Large intestine (tissue), 3 donors: ENCODE data around the gene BOD1L2. TPM values are rescaled to one million over a fixed set of nuclear protein-coding genes. Genes with fewer than 3 reads are reported as not detected.

Source experiments
- DNase-seq, 2 donors: peaks; one replicate each; pipeline versions ENCODE4 v3.0.0 to v3.0.0-alpha.2; 2013
- H3K27ac ChIP-seq: one replicate; pipeline ENCODE4 v1.5.1; 2013; ENCODE audit warnings: low read length
- H3K27me3 ChIP-seq: 2 replicates; pipeline ENCODE4 v1.6.1; 2013; ENCODE audit warnings: low read length; ENCODE audit not compliant: control insufficient read depth, insufficient read depth
- H3K36me3 ChIP-seq: 2 replicates; pipeline ENCODE4 v1.6.1; 2013; ENCODE audit warnings: low read length; ENCODE audit not compliant: control insufficient read depth, insufficient read depth
- H3K4me1 ChIP-seq: one replicate; pipeline ENCODE4 v1.6.1; 2013; ENCODE audit warnings: low read length; ENCODE audit not compliant: control insufficient read depth, insufficient read depth
- H3K4me3 ChIP-seq: one replicate; pipeline ENCODE4 v1.5.1; 2013; ENCODE audit warnings: low read length
- H3K9me3 ChIP-seq: one replicate; pipeline ENCODE4 v1.6.1; 2013; ENCODE audit warnings: mild to moderate bottlenecking, low read depth, low read length, moderate library complexity; ENCODE audit not compliant: control insufficient read depth
- WGBS: methylation state at CpG from one replicate; pipeline ENCODE4 v1.1.5; 2013; ENCODE audit warnings: low lambda C conversion rate; ENCODE audit not compliant: insufficient coverage; 5-methylcytosine and 5-hydroxymethylcytosine counted together
- polyA plus RNA-seq: library from polyadenylated mRNA; unstranded; fragments of 120-200 nt; gene quantifications from one replicate; pipeline ENCODE4 v1.2.1, GENCODE V29; 2013

The BOD1L2 gene
- polyA plus RNA-seq, 1 donor = not detected

DNA sequence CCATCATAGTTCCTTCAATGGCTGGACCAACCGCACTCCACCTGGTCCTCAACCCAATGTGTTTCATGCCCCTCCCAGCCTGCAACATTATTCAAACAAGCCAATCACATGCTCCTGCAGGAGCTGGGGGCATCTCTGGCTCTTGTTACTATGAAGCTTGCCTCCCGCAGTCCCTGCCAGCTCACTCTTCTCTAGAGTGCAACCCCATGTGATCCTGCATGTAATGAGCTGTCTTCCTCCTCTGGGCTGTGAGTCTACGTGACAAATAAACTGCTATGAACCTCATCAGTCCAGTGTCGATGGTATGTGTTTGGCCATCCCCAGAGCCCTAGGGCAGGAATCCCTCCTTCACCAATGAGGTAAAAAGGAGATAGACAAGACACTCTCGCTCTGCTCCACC is 15.8 kb upstream of the BOD1L2 start:
- 80% methylated on average over 1 of the region's 5 CpGs for WGBS
- H3K9me3 ChIP-seq = no peaks in the 10 kb centered on the region
- H3K27ac ChIP-seq = no peak overlapping the region
- H3K27me3 ChIP-seq = no peaks in the 10 kb centered on the region
- no peak overlapping the region for H3K4me3 ChIP-seq
- H3K4me1 ChIP-seq = peaks cover 21% of the 10 kb centered on the region
- DNase-seq = no peak
- H3K36me3 ChIP-seq = no peaks in the 10 kb centered on the region

DNA sequence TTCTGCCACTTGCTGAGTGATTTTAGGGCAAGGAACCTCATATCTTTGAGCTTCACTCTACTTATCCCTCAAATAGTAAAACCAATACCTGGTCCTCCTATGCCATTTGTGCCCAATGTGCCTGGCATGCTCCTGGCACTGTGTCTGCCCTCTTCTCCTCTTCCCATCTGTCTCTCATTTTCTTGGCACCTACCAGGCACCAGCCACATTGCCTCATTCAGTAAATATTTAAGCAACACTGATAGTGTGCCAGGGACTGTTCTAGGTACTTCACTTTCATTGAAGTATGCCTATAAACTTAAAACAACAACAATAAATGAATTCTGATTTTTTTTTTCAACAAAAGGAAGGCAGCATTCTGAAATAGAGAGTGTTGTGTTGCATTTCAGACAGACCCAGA is 15.1 kb upstream of the BOD1L2 start:
- Histone ChIP-seq H3K36me3 (no peaks in the 10 kb centered on the region), H3K4me3 (no peak overlapping the region), H3K4me1 (peaks cover 21% of the 10 kb centered on the region), H3K27me3 (no peaks in the 10 kb centered on the region), H3K9me3 (no peaks in the 10 kb centered on the region), H3K27ac (no peak overlapping the region)
- DNase-seq = no peak

DNA sequence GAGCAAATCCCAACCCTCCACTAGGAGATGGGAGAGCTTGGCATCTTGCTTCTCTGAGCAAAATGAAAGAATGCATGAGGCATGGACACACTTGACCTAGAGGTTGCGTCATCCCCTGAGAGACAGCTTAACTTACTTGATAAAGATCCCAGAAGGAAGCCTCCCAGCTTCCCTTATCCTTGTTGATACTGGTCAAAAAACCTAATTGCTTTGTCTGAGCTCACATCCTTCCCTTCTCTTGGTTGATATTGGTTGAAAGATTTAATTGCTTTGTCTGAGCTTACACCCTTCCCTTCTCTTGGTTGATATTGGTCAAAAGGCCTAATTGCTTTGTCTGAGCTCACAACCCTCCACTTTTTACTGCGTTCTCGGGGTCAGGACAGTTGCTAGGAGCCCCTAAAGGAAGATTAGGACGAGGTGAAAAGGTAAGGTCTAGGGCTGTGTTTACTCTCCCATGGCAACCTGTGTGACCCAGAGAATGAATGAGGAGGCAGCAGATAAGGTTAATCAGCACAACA is 12.2 kb upstream of the BOD1L2 start:
- peaks cover 24% of the 10 kb centered on the region for H3K4me1 ChIP-seq
- no peaks in the 10 kb centered on the region for H3K36me3 ChIP-seq
- H3K27me3 ChIP-seq = no peaks in the 10 kb centered on the region
- no peak overlapping the region for H3K4me3 ChIP-seq
- no CpG with 5 or more reads among the region's 4 CpGs for WGBS
- peak overlapping the region; percentile 51 for H3K27ac ChIP-seq
- peak; percentile 80 to 95 for DNase-seq
- H3K9me3 ChIP-seq = no peaks in the 10 kb centered on the region

DNA sequence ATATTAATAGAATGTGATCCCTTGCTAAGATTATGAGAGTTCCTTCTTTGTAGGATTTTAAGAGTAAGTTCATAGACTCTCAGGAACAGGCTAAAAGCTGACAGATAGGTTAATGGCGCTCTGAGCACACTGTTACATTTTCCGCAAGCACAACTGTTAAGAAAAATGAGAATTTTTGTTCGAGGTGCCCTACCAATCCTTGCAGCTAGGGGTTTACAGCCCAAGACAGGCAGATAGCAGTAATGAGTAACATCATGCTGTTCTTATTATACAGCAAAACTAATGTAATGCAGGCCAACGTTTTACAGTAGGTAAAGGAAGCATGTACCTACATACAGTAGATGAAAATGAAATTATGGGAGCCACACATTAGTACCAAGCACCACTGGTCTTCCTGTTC is 11.2 kb upstream of the BOD1L2 start:
- DNase-seq = peak in 1 of 2 donors; percentile 69
- Histone ChIP-seq H3K4me3 (no peak overlapping the region), H3K36me3 (no peaks in the 10 kb centered on the region), H3K9me3 (no peaks in the 10 kb centered on the region), H3K4me1 (peaks cover 28% of the 10 kb centered on the region), H3K27me3 (no peaks in the 10 kb centered on the region), H3K27ac (no peak overlapping the region)
- WGBS = no CpG with 5 or more reads among the region's 4 CpGs

DNA sequence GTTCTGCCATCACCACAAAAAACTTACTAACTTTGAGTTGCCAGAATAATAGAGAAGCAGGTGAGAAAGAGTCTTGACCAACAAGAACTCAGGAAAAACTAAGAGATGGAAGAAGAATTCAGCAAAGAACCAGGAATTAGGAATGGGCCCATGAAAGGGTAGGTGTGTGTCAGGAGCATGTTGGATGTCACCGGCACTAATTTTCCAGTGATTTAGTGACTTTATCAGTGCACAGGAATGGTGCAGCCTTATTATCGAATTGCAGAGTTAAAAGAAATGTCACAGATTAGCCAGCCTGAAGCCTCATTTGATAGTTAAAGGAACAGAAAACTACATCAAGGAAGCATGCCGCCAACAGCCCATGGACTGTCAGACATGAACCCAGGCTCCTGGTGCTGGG is 9.0 kb upstream of the BOD1L2 start:
- Histone ChIP-seq H3K27ac (no peak overlapping the region), H3K4me1 (peaks cover 46% of the 10 kb centered on the region), H3K27me3 (no peaks in the 10 kb centered on the region), H3K4me3 (no peak overlapping the region), H3K9me3 (no peaks in the 10 kb centered on the region), H3K36me3 (no peaks in the 10 kb centered on the region)
- no CpG with 5 or more reads among the region's 3 CpGs for WGBS
- no peak for DNase-seq

DNA sequence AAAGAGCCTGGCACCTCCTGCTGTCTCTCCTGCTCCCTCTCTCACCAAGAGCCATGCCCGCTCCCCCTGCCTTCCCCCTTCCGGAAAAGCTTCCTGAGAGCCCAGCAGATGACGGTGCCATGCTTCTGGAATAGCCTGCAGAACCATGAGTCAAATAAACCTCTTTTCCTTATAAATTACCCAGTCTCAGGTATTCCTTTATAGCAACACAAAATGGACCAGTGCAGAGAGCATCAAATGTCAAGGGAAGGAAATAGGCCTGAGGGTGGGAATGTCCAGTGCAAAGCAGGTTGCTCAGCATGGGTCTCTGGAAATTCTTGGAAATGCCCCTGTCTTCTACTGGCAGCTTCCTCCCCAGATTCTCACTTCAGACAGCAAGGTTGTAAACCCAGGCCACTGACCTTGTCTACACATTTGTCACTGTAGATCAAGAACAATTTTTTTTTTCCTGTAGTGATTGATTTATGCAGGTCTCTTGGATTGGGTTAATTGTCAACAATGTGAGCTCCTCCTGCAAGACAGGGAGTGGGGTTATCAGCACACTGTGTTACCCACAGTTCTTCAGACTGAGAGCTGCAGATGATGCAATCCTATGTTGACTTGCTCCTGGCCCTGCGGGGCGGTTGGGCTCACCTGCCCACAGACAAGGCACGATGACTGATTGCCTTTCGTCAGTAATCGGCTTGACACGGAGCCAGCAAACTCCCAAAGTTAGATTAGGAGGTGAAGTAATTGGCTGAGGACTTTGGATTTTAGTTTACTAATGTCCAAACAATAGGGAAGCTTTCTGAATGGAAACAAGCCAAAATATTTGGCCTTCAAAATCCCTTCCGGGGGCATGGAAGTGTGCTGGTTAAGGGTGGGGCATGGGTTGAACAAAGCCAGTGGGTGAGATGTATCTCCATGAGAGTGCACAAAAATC is 5.4 kb upstream of the BOD1L2 start:
- H3K27ac ChIP-seq = peak overlapping the region; percentile 75
- DNase-seq = peak; percentile 93 to 97
- no CpG with 5 or more reads among the region's 10 CpGs for whole genome bisulfite sequencing

DNA sequence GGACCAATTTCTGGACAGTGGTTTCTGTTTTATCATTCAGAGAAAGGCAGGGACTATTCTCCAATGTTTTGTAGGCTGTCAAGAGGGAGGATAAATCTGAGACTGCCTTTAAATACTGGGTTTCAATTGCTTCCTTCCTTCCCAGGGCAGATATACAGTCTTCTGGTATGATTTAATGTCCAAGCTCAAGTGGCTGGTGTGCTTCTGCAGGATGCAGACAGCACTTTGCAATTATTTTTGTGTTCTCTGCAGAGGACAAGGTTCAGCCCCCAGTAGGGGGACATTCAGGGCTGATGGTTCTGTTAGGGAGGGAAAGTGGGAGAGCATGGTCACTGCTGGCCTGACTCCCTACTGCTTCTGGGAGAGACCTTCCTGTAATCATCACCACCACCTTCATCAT is 4.6 kb upstream of the BOD1L2 start:
- Histone ChIP-seq H3K27me3 (no peaks in the 10 kb centered on the region), H3K9me3 (peaks cover 3% of the 10 kb centered on the region), H3K4me3 (no peak overlapping the region), H3K36me3 (no peaks in the 10 kb centered on the region), H3K4me1 (peaks cover 26% of the 10 kb centered on the region), H3K27ac (peak overlapping the region; percentile 75)
- no peak for DNase-seq

More for the DNA sequence above, 5.4 kb upstream of the BOD1L2 start:
- H3K36me3 ChIP-seq = no peaks in the 10 kb centered on the region
- no peaks in the 10 kb centered on the region for H3K27me3 ChIP-seq
- H3K4me3 ChIP-seq = no peak overlapping the region
- H3K9me3 ChIP-seq = no peaks in the 10 kb centered on the region
- peaks cover 26% of the 10 kb centered on the region for H3K4me1 ChIP-seq

DNA sequence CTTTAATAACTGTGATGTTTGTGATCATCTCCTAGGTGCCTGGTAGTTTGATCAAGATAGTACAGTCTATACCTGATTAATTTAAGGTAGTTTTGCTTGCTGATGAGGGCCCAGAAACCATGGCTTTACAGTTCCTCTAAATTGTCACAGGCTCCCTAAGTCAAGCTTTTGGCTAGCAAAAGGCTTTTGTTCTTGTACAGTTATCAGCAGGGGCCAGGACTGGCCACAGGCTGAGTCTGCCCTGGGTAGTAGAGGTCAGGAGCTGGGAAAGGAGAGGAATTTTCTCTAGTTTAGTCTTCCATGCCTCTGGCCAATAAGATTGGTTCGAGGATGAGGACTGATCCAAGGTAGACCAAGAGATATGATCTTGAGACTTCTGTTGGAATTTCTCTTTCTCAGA is 3.6 kb upstream of the BOD1L2 start:
- WGBS = no CpG with 5 or more reads among the region's 1 CpG
- H3K27me3 ChIP-seq = no peaks in the 10 kb centered on the region
- H3K4me1 ChIP-seq = peaks cover 29% of the 10 kb centered on the region
- peaks cover 3% of the 10 kb centered on the region for H3K9me3 ChIP-seq
- no peaks in the 10 kb centered on the region for H3K36me3 ChIP-seq
- H3K4me3 ChIP-seq = no peak overlapping the region
- DNase-seq = no peak
- H3K27ac ChIP-seq = no peak overlapping the region

DNA sequence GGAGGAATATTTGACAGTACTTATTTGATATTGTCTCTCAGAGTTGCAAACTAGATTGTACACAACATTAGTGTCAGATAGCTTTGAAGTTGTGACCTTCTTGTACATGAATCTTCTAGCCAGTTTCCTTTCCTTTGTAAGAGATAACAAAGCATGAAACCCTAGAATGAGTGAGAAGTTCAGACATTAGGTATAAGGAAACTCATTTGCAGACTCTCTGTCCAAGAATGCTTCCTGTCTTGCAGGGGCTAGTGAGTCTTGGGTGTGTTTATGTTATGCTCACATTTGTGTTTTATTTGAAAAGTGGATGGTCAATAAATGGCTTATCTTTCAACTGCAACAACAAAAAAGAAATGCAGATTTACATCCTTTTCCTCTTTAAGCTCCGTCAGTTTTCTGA is 1.4 kb downstream of the BOD1L2 start:
- Histone ChIP-seq H3K9me3 (peaks cover 3% of the 10 kb centered on the region), H3K4me1 (peaks cover 9% of the 10 kb centered on the region), H3K4me3 (no peak overlapping the region), H3K27me3 (no peaks in the 10 kb centered on the region), H3K36me3 (no peaks in the 10 kb centered on the region), H3K27ac (no peak overlapping the region)
- WGBS = 25% methylated on average over 1 of the region's 1 CpG
- no peak for DNase-seq

DNA sequence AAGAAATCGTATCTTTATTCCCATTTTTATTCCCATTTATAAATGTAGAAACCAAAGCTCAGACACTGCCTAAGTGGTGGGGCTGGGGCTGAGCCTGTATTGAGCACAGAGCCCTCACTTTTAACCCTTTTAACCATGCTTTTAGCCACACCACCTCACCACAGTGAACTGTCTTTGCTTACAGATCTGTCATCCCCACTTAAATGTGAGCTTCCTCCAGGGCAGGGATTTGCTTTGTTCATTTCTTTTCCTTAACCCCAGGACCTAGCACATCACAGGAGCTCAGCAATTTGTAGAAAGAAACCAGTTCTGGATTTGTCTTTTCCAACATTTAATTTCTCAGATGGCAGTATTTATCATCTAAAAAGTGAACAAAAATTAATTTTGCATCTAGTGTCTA is 2.2 kb downstream of the BOD1L2 start:
- no peak for DNase-seq
- Histone ChIP-seq H3K36me3 (no peaks in the 10 kb centered on the region), H3K4me1 (peaks cover 9% of the 10 kb centered on the region), H3K27me3 (no peaks in the 10 kb centered on the region), H3K27ac (no peak overlapping the region), H3K4me3 (no peak overlapping the region), H3K9me3 (peaks cover 3% of the 10 kb centered on the region)
- no CpG with 5 or more reads among the region's 1 CpG for WGBS

DNA sequence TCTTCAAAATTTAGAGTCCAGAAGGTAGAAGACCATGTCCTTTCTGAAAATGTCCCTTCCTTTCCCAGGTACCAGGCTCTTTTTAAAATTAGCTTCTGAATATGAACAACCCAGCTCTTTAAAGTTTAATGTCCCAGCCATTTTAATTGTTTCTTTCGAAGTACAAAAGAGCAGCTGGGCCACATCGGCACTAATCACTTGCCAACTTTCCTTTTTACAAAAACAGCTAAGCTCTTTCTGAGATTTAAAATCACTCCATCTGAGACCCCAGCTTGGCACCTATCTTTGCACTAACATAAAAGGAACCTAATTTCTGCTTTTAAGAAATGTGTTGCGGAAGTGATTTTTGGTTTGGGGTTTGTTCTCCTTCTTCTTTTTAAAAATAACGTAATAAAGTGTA is 2.6 kb downstream of the BOD1L2 start:
- Histone ChIP-seq H3K36me3 (no peaks in the 10 kb centered on the region), H3K27me3 (no peaks in the 10 kb centered on the region), H3K27ac (no peak overlapping the region), H3K4me1 (peaks cover 9% of the 10 kb centered on the region), H3K4me3 (no peak overlapping the region), H3K9me3 (peaks cover 3% of the 10 kb centered on the region)
- WGBS = 90% methylated on average over 2 of the region's 4 CpGs
- no peak for DNase-seq
